ENCODE measurements around the gene GPSM3.

GRCh38 chr6:32177788-32178546, 14.5 kb downstream of the GPSM3 start, which contains the start of gene RNF5:
- TF ChIP-seq CTCF (conservative IDR thresholded peaks at IDR 0.05; ENCODE audit: low read depth in 2 of 2), result no peak
- TF ChIP-seq EZH2 (IDR thresholded peaks at IDR 0.05; ENCODE audit: low read depth, unreplicated experiment), result no peak
- no peak for TF ChIP-seq POLR2AphosphoS5 (IDR thresholded peaks at IDR 0.05; ENCODE audit: low read depth)
- no peak for TF ChIP-seq REST (IDR thresholded peaks at IDR 0.05; ENCODE audit: unreplicated experiment)
- no peak for TF ChIP-seq ETS1 (IDR thresholded peaks at IDR 0.05)
- TF ChIP-seq EZH2phosphoT487 (IDR thresholded peaks at IDR 0.05; ENCODE audit: unreplicated experiment), result no peak
- peak; percentile 80 for TF ChIP-seq CREB1 (CRISPR knock-in tag; IDR thresholded peaks at IDR 0.05; ENCODE audit: low read depth)
- TF ChIP-seq JUNB (IDR thresholded peaks at IDR 0.05; ENCODE audit: unreplicated experiment), result no peak
- no peak for TF ChIP-seq ZNF462 (CRISPR knock-in tag; IDR thresholded peaks at IDR 0.05)
- no peak for TF ChIP-seq NANOG (IDR thresholded peaks at IDR 0.05; ENCODE audit: borderline replicate concordance)
- TF ChIP-seq STAT1 (IDR thresholded peaks at IDR 0.05; ENCODE audit: unreplicated experiment), result no peak
- no peak for TF ChIP-seq ZNF114 (CRISPR knock-in tag; IDR thresholded peaks at IDR 0.05)
